Adrenal gland (tissue), 12 donors: ENCODE results near the gene DDX41. TPM values are rescaled to one million over a fixed set of nuclear protein-coding genes. Genes with fewer than 3 reads are reported as not detected.

Experiments used
- DNase-seq, 7 donors: peaks; one replicate each; pipeline ENCODE4 v3.0.0-alpha.2; 2019 to 2020
- H3K27ac ChIP-seq, 5 donors: fragments of 200-600 bp; sonication (generic) in 4 of 5; 1 replicate in 3 of 5; 2 replicates in 2 of 5; pipeline versions ENCODE4 v1.5.1 to v1.8.0; 2016 to 2020; ENCODE audit warnings: mild to moderate bottlenecking in 1 of 5
- H3K27me3 ChIP-seq: fragments of 200-600 bp; 2 replicates; pipeline ENCODE4 v1.8.0; 2021
- H3K36me3 ChIP-seq, 2 donors: fragments of 200-600 bp; replicated peaks in 1 of 2; 1 replicate in 1 of 2; 2 replicates in 1 of 2; pipeline versions ENCODE4 v1.5.1 to v1.8.0; 2018 to 2022
- H3K4me1 ChIP-seq, 2 donors: fragments of 200-600 bp; replicated peaks in 1 of 2; 1 replicate in 1 of 2; 2 replicates in 1 of 2; pipeline versions ENCODE4 v1.5.1 to v1.8.0; 2018 to 2021
- H3K4me3 ChIP-seq, 4 donors: fragments of 200-600 bp; sonication (generic) in 3 of 4; one replicate each; pipeline ENCODE4 v1.5.1; 2016 to 2018
- H3K9me3 ChIP-seq, 3 donors: fragments of 200-600 bp; sonication (generic) in 1 of 3; replicated peaks in 1 of 3; 1 replicate in 2 of 3; 2 replicates in 1 of 3; pipeline versions ENCODE4 v1.5.1 to v1.8.0; 2016 to 2021
- CTCF ChIP-seq, 6 experiments: fragments of 450-650 bp in 4 of 6; fragments of 200-600 bp in 2 of 6; sonication (generic) in 1 of 6; IDR thresholded peaks; 1 replicate in 5 of 6; 2 replicates in 1 of 6; pipeline versions ENCODE4 v1.5.1 to v1.8.0; 2016 to 2021; ENCODE audit warnings: antibody characterized with exemption in 6 of 6, mild to moderate bottlenecking in 2 of 6, moderate library complexity in 1 of 6
- POLR2A ChIP-seq, 2 donors: fragments of 450-650 bp; IDR thresholded peaks; one replicate each; pipeline ENCODE4 v1.6.1; 2017; ENCODE audit warnings: antibody characterized with exemption in 2 of 2, mild to moderate bottlenecking in 2 of 2, moderate library complexity in 1 of 2
- WGBS, 4 donors: extraction: QIAGEN DNeasy Blood & Tissue Kit in 2 of 4; methylation state at CpG; one replicate each; pipeline versions ENCODE4 v1.1.5 to v1.1.7; 2013 to 2017; 5-methylcytosine and 5-hydroxymethylcytosine counted together
- intact Hi-C, 2 donors: fragments of 100-400 bp; cut with DNase I; formaldehyde crosslinking; loops; one replicate each; pipeline versions ENCODE4 v1.14.1 to v1.15.0; 2022 to 2023
- polyA plus RNA-seq, 3 donors: library from polyadenylated mRNA; stranded (reverse); fragments of 200-250 nt in 2 of 3; fragments of 350-450 nt in 1 of 3; fragmentation: Illumina TruSeq in 1 of 3; extraction: RNeasy Lipid Tissue Mini Kit (QIAGEN cat#74804) in 1 of 3; gene quantifications; one replicate each; pipeline ENCODE4 v1.2.3, GENCODE V29; 2013 to 2014
- total RNA-seq, 9 donors: library from RNA; depleted of rRNA in 4 of 9; stranded (reverse); fragments of >200 nt in 4 of 9; fragments of 120-200 nt in 1 of 9; fragmentation: NEBNext Ultra II Directional in 1 of 9; extraction: Animal tissue kit (Norgen Biotek cat#: 25700) in 1 of 9; gene quantifications; one replicate each; pipeline versions ENCODE4 v1.1.0 to v1.2.4, GENCODE V29; 2013 to 2023
- donor health status: healthy with polysubstance abuse.
- donor health status: Bipolar disorder and iron deficiency.
- donor health status: DM: yes; HTN: yes; CAD: no.
- donor health status: DM: no; HTN: no; CAD: no.
- donor health status: DM: no; HTN: no; CAD: no.
- donor health status: DM: yes; HTN: yes; CAD: no.

DDX41 gene
- total and polyA plus RNA-seq, 12 donors, result 47.0 to 180 (median 116) TPM

GRCh38 chr5:177526191-177526590 is 9.4 kb upstream of the DDX41 start:
- TF ChIP-seq CTCF (IDR thresholded peaks at IDR 0.05), result no peak
- TF ChIP-seq POLR2A (IDR thresholded peaks at IDR 0.05), result no peak
- intact Hi-C loops, result no loop called here
- Histone ChIP-seq H3K27ac (no peak overlapping the region), H3K9me3 (no peaks in the 10 kb centered on the region), H3K27me3 (no peaks in the 10 kb centered on the region), H3K4me1 (peaks cover 0 to under 1% of the 10 kb centered on the region in 2 donors), H3K36me3 (peaks cover 0 to 78% of the 10 kb centered on the region in 2 donors), H3K4me3 (no peak overlapping the region)
- DNase-seq, result peak in 1 of 7 donors; percentile 10
- 90 to 97% (median 92%) methylated on average over 4 of the region's 4 CpGs for WGBS, 4 donors

- TF ChIP-seq POLR2A (IDR thresholded peaks at IDR 0.05), result no peak
- H3K36me3 ChIP-seq, result peaks cover 0 to 78% of the 10 kb centered on the region in 2 donors
- 87 to 91% (median 88%) methylated on average over 10 of the region's 10 CpGs for WGBS, 4 donors
- DNase-seq, result peak in 1 of 7 donors; percentile 7
- intact Hi-C loops, result no loop called here
- no peak overlapping the region for H3K4me3 ChIP-seq
- H3K27ac ChIP-seq, result no peak overlapping the region
- no peaks in the 10 kb centered on the region for H3K9me3 ChIP-seq
- H3K4me1 ChIP-seq, result no peaks in the 10 kb centered on the region
- H3K27me3 ChIP-seq, result no peaks in the 10 kb centered on the region
These were observed 8.3 kb upstream of the DDX41 start for GRCh38 chr5:177524941-177525655.

GRCh38 chr5:177524539-177524900 is 7.8 kb upstream of the DDX41 start:
- no peak for DNase-seq
- TF ChIP-seq POLR2A (IDR thresholded peaks at IDR 0.05) (no peak), CTCF (IDR thresholded peaks at IDR 0.05) (no peak)
- 90 to 97% (median 93%) methylated on average over 4 to 12 of the region's 12 CpGs for WGBS, 4 donors

GRCh38 chr5:177523711-177524538 is 7.2 kb upstream of the DDX41 start:
- peaks cover 0 to 3% of the 10 kb centered on the region in 2 donors for H3K4me1 ChIP-seq
- no peaks in the 10 kb centered on the region for H3K27me3 ChIP-seq
- peaks cover 0 to 89% of the 10 kb centered on the region in 2 donors for H3K36me3 ChIP-seq
- no peak for DNase-seq
- H3K4me3 ChIP-seq, result no peak overlapping the region
- H3K9me3 ChIP-seq, result no peaks in the 10 kb centered on the region
- no peak overlapping the region for H3K27ac ChIP-seq
- WGBS, 4 donors, result 81 to 93% (median 91%) methylated on average over 6 to 19 of the region's 19 CpGs
- intact Hi-C loops, result no loop called here
- TF ChIP-seq CTCF (IDR thresholded peaks at IDR 0.05) (no peak), POLR2A (IDR thresholded peaks at IDR 0.05) (no peak)

More at GRCh38 chr5:177524539-177524900, 7.8 kb upstream of the DDX41 start:
- Histone ChIP-seq H3K9me3 (no peaks in the 10 kb centered on the region), H3K27ac (no peak overlapping the region), H3K4me1 (no peaks in the 10 kb centered on the region), H3K4me3 (no peak overlapping the region), H3K36me3 (peaks cover 0 to 84% of the 10 kb centered on the region in 2 donors), H3K27me3 (no peaks in the 10 kb centered on the region)
- intact Hi-C loops, result no loop called here
